ENCODE data around the gene GSAP. TPM values are rescaled to one million over a fixed set of nuclear protein-coding genes. Genes with fewer than 3 reads are reported as not detected.

The GSAP gene
- total and polyA plus RNA-seq, 12 donors, result 1.7 to 23.7 (median 7.9) TPM

- Histone ChIP-seq H3K4me3 (no peak overlapping the region), H3K27ac (no peak overlapping the region), H3K9me3 (no peaks in the 10 kb centered on the region), H3K4me1 (peaks cover 0 to 23% (median 12%) of the 10 kb centered on the region in 9 donors), H3K36me3 (peaks cover 0 to 69% (median 0%) of the 10 kb centered on the region in 9 donors), H3K27me3 (no peaks in the 10 kb centered on the region)
- intact Hi-C loops (cut with DNase I), result no loop called here
- TF ChIP-seq CTCF (IDR thresholded peaks at IDR 0.05), result no peak
- DNase-seq (no peak), ATAC-seq (no peak)
- WGBS, 2 donors, result 85 to 91% methylated on average over 6 of the region's 6 CpGs
Observed at GRCh38 chr7:77383333-77383740, 32.8 kb downstream of the GSAP start.

- Histone ChIP-seq H3K36me3 (peaks cover 0 to 77% (median 0%) of the 10 kb centered on the region in 9 donors), H3K4me1 (peaks cover 0 to 15% (median 5%) of the 10 kb centered on the region in 9 donors), H3K9me3 (no peaks in the 10 kb centered on the region), H3K27me3 (no peaks in the 10 kb centered on the region), H3K27ac (no peak overlapping the region), H3K4me3 (no peak overlapping the region)
- DNase-seq, result no peak
- intact Hi-C loops (cut with DNase I), result no loop called here
- TF ChIP-seq CTCF (IDR thresholded peaks at IDR 0.05), result no peak
- ATAC-seq, result no peak
Observed at GRCh38 chr7:77382532-77382931, 33.6 kb downstream of the GSAP start.

GRCh38 chr7:77378584-77378983, 37.6 kb downstream of the GSAP start:
- no peak for TF ChIP-seq CTCF (IDR thresholded peaks at IDR 0.05)
- Histone ChIP-seq H3K9me3 (no peaks in the 10 kb centered on the region), H3K27me3 (no peaks in the 10 kb centered on the region), H3K36me3 (peaks cover 0 to 91% (median 3%) of the 10 kb centered on the region in 9 donors), H3K27ac (no peak overlapping the region), H3K4me3 (no peak overlapping the region), H3K4me1 (no peaks in the 10 kb centered on the region)
- WGBS, 2 donors, result 95 to 96% methylated on average over 3 of the region's 3 CpGs
- ATAC-seq, result no peak
- intact Hi-C loops (cut with DNase I), result no loop called here
- DNase-seq, result no peak

- no peak for TF ChIP-seq CTCF (IDR thresholded peaks at IDR 0.05)
- H3K27me3 ChIP-seq, result no peaks in the 10 kb centered on the region
- ATAC-seq (no peak), DNase-seq (no peak)
- 75 to 76% methylated on average over 1 of the region's 1 CpG for WGBS, 2 donors
- H3K36me3 ChIP-seq, result peaks cover 0 to 64% (median 12%) of the 10 kb centered on the region in 9 donors
- H3K27ac ChIP-seq, result no peak overlapping the region
- H3K4me1 ChIP-seq, result no peaks in the 10 kb centered on the region
- H3K9me3 ChIP-seq, result peaks cover 0 to 7% (median 0%) of the 10 kb centered on the region in 11 donors
- H3K4me3 ChIP-seq, result no peak overlapping the region
- intact Hi-C loops (cut with DNase I), result no loop called here
Observed at GRCh38 chr7:77370606-77371005, 45.5 kb downstream of the GSAP start.
